Mesenchymal stem cell (in vitro differentiated cells and primary cell): ENCODE measurements around the gene SDF4.
A peak's percentile ranks its signal among the peaks of the same experiment; 100 is the strongest.

Source experiments
- DNase-seq: peaks from one replicate; pipeline ENCODE4 v3.0.0-alpha.2; 2013
- H2AFZ ChIP-seq: one replicate; pipeline ENCODE4 v1.6.1; 2013; ENCODE audit warnings: low read depth, mild to moderate bottlenecking, control low read depth, inconsistent platforms, low read length, moderate library complexity
- H2AK5ac ChIP-seq: 2 replicates; pipeline ENCODE4 v1.6.1; 2013; ENCODE audit warnings: low read length, moderate library complexity, mild to moderate bottlenecking, inconsistent platforms; ENCODE audit not compliant: severe bottlenecking
- H2BK120ac ChIP-seq: one replicate; pipeline ENCODE4 v1.6.1; 2013; ENCODE audit warnings: low read depth, mild to moderate bottlenecking, inconsistent platforms, low read length, moderate library complexity
- H2BK12ac ChIP-seq, 2 experiments: one replicate each; pipeline ENCODE4 v1.6.1; 2013; ENCODE audit warnings: inconsistent platforms in 2 of 2, low read length in 2 of 2, mild to moderate bottlenecking in 2 of 2, moderate library complexity in 2 of 2, control low read depth in 1 of 2
- H2BK15ac ChIP-seq: one replicate; pipeline ENCODE4 v1.6.1; 2013; ENCODE audit warnings: mild to moderate bottlenecking, low read depth, inconsistent platforms; ENCODE audit not compliant: poor library complexity, severe bottlenecking
- H2BK5ac ChIP-seq: 2 replicates; pipeline ENCODE4 v1.6.1; 2013; ENCODE audit warnings: low read depth, mild to moderate bottlenecking, low read length, control low read depth, inconsistent platforms; ENCODE audit not compliant: poor library complexity, severe bottlenecking
- H3K14ac ChIP-seq, 2 experiments: one replicate each; pipeline ENCODE4 v1.6.1; 2013; ENCODE audit warnings: inconsistent platforms in 2 of 2, low read length in 2 of 2, control low read depth in 1 of 2, mild to moderate bottlenecking in 1 of 2, moderate library complexity in 1 of 2
- H3K18ac ChIP-seq, 2 experiments: one replicate each; pipeline ENCODE4 v1.6.1; 2013; ENCODE audit warnings: inconsistent platforms in 2 of 2, low read length in 2 of 2, control low read depth in 1 of 2, low read depth in 1 of 2, mild to moderate bottlenecking in 1 of 2
- H3K23ac ChIP-seq, 2 experiments: one replicate each; pipeline ENCODE4 v1.6.1; 2013; ENCODE audit warnings: inconsistent platforms in 2 of 2, low read length in 2 of 2, mild to moderate bottlenecking in 2 of 2, moderate library complexity in 2 of 2, control low read depth in 1 of 2
- H3K27ac ChIP-seq: 2 replicates; pipeline ENCODE4 v1.5.1; 2013; ENCODE audit warnings: mild to moderate bottlenecking, moderate library complexity, low read length, control low read depth, inconsistent platforms; ENCODE audit not compliant: poor library complexity, severe bottlenecking
- H3K27me3 ChIP-seq, 2 experiments: 2 replicates each; pipeline versions ENCODE4 v1.6.1 to v1.7.0; 2013; ENCODE audit warnings: low read length in 2 of 2, mild to moderate bottlenecking in 2 of 2, moderate library complexity in 2 of 2, control low read depth in 1 of 2, inconsistent platforms in 1 of 2; ENCODE audit not compliant: control insufficient read depth in 1 of 2, insufficient read depth in 1 of 2
- H3K36me3 ChIP-seq, 2 experiments: 2 replicates each; pipeline versions ENCODE4 v1.6.1 to v1.7.0; 2013; ENCODE audit warnings: low read length in 2 of 2, control low read depth in 1 of 2, inconsistent platforms in 1 of 2, low read depth in 1 of 2, mild to moderate bottlenecking in 1 of 2; ENCODE audit not compliant: insufficient read depth in 2 of 2, control insufficient read depth in 1 of 2
- H3K4ac ChIP-seq, 2 experiments: one replicate each; pipeline ENCODE4 v1.6.1; 2013; ENCODE audit warnings: inconsistent platforms in 2 of 2, low read length in 2 of 2, mild to moderate bottlenecking in 2 of 2, moderate library complexity in 2 of 2, control low read depth in 1 of 2, low read depth in 1 of 2
- H3K4me1 ChIP-seq: 2 replicates; pipeline ENCODE4 v1.6.1; 2013; ENCODE audit warnings: low read depth, low read length, control low read depth; ENCODE audit not compliant: control insufficient read depth, insufficient read depth
- H3K4me2 ChIP-seq: 2 replicates; pipeline ENCODE4 v1.6.1; 2013; ENCODE audit warnings: low read length, mild to moderate bottlenecking, inconsistent platforms; ENCODE audit not compliant: poor library complexity, severe bottlenecking
- H3K4me3 ChIP-seq, 2 experiments: 2 replicates each; pipeline versions ENCODE4 v1.5.1 to v1.7.0; 2013; ENCODE audit warnings: low read length in 2 of 2, mild to moderate bottlenecking in 2 of 2, control low read depth in 1 of 2, low read depth in 1 of 2; ENCODE audit not compliant: insufficient read depth in 1 of 2
- H3K79me1 ChIP-seq: replicated peaks from 2 replicates; pipeline ENCODE4 v1.6.1; 2013; ENCODE audit warnings: mild to moderate bottlenecking, control low read depth, low read length, inconsistent platforms; ENCODE audit not compliant: poor library complexity, severe bottlenecking
- H3K9ac ChIP-seq: 2 replicates; pipeline ENCODE4 v1.7.0; 2013; ENCODE audit warnings: mild to moderate bottlenecking, low read length, moderate library complexity
- H3K9me3 ChIP-seq: 2 replicates; pipeline ENCODE4 v1.7.0; 2013; ENCODE audit warnings: mild to moderate bottlenecking, low read length; ENCODE audit not compliant: control insufficient read depth
- H4K8ac ChIP-seq: one replicate; pipeline ENCODE4 v1.6.1; 2013; ENCODE audit warnings: inconsistent platforms, mild to moderate bottlenecking, low read length, moderate library complexity
- H4K91ac ChIP-seq: one replicate; pipeline ENCODE4 v1.6.1; 2013; ENCODE audit warnings: mild to moderate bottlenecking, low read length, inconsistent platforms
- WGBS: methylation state at CpG from one replicate; pipeline ENCODE4 v1.1.7; 2013; ENCODE audit warnings: mixed read lengths; 5-methylcytosine and 5-hydroxymethylcytosine counted together

The SDF4 gene

GRCh38 chr1:1229770-1230169 is 2.0 kb downstream of the SDF4 start:
- H3K79me1 ChIP-seq: peaks cover 38% of the 10 kb centered on the region
- H3K9me3 ChIP-seq: peaks cover 3% of the 10 kb centered on the region
- H3K9ac ChIP-seq: peak overlapping the region; percentile 93
- no peak overlapping the region for H2AFZ ChIP-seq
- no peak overlapping the region for H3K23ac ChIP-seq
- no peak overlapping the region for H2BK120ac ChIP-seq
- no peak overlapping the region for H3K4me2 ChIP-seq
- no peak overlapping the region for H3K4ac ChIP-seq
- no peak overlapping the region for H2BK15ac ChIP-seq
- peaks cover 32% of the 10 kb centered on the region for H3K4me1 ChIP-seq
- no peak overlapping the region for H4K91ac ChIP-seq
- no peak overlapping the region for H3K27ac ChIP-seq
- H3K27me3 ChIP-seq: no peaks in the 10 kb centered on the region
- peaks cover 44 to 75% of the 10 kb centered on the region in 2 experiments for H3K36me3 ChIP-seq
- H3K18ac ChIP-seq: no peak overlapping the region
- no peak overlapping the region for H2BK12ac ChIP-seq
- H3K14ac ChIP-seq: no peak overlapping the region
- DNase-seq: no peak
- no peak overlapping the region for H4K8ac ChIP-seq
- H2AK5ac ChIP-seq: no peak overlapping the region
- H2BK5ac ChIP-seq: no peak overlapping the region
- peak overlapping the region in 1 of 2 experiments; percentile 95 for H3K4me3 ChIP-seq
- WGBS: 98% methylated on average over 19 of the region's 19 CpGs

GRCh38 chr1:1228596-1229321 is 3.0 kb downstream of the SDF4 start:
- Histone ChIP-seq H4K91ac (no peak overlapping the region), H3K27ac (no peak overlapping the region), H2AFZ (no peak overlapping the region), H3K23ac (no peak overlapping the region), H3K4me1 (peaks cover 29% of the 10 kb centered on the region), H2BK12ac (no peak overlapping the region), H3K9me3 (peaks cover 3% of the 10 kb centered on the region), H2BK120ac (no peak overlapping the region), H3K36me3 (peaks cover 47 to 76% of the 10 kb centered on the region in 2 experiments), H3K4me3 (no peak overlapping the region), H3K14ac (no peak overlapping the region), H3K9ac (no peak overlapping the region), H2AK5ac (no peak overlapping the region), H4K8ac (no peak overlapping the region), H3K27me3 (no peaks in the 10 kb centered on the region), H3K4ac (no peak overlapping the region), H2BK15ac (no peak overlapping the region), H2BK5ac (no peak overlapping the region), H3K4me2 (no peak overlapping the region), H3K79me1 (peaks cover 36% of the 10 kb centered on the region), H3K18ac (no peak overlapping the region)
- DNase-seq: no peak
- 96% methylated on average over 28 of the region's 28 CpGs for WGBS

GRCh38 chr1:1228187-1228586 is 3.6 kb downstream of the SDF4 start:
- Histone ChIP-seq H3K9ac (no peak overlapping the region), H2BK15ac (no peak overlapping the region), H3K4me2 (no peak overlapping the region), H2BK5ac (no peak overlapping the region), H3K4me1 (peaks cover 27% of the 10 kb centered on the region), H2BK12ac (no peak overlapping the region), H3K9me3 (no peaks in the 10 kb centered on the region), H4K91ac (no peak overlapping the region), H2AFZ (no peak overlapping the region), H3K23ac (no peak overlapping the region), H3K14ac (no peak overlapping the region), H3K79me1 (peaks cover 36% of the 10 kb centered on the region), H2AK5ac (no peak overlapping the region), H3K18ac (no peak overlapping the region), H3K4ac (no peak overlapping the region), H3K4me3 (no peak overlapping the region), H3K27ac (no peak overlapping the region), H4K8ac (no peak overlapping the region), H2BK120ac (no peak overlapping the region), H3K27me3 (no peaks in the 10 kb centered on the region), H3K36me3 (peaks cover 45 to 77% of the 10 kb centered on the region in 2 experiments)
- 98% methylated on average over 30 of the region's 30 CpGs for WGBS
- no peak for DNase-seq

- Histone ChIP-seq H4K91ac (no peak overlapping the region), H2AFZ (no peak overlapping the region), H3K4ac (no peak overlapping the region), H3K36me3 (peaks cover 53 to 77% of the 10 kb centered on the region in 2 experiments), H3K79me1 (peaks cover 38% of the 10 kb centered on the region), H2AK5ac (no peak overlapping the region), H3K9me3 (no peaks in the 10 kb centered on the region), H3K4me1 (peaks cover 22% of the 10 kb centered on the region), H3K18ac (no peak overlapping the region), H3K27me3 (no peaks in the 10 kb centered on the region), H2BK120ac (no peak overlapping the region), H2BK5ac (no peak overlapping the region), H3K23ac (no peak overlapping the region), H4K8ac (no peak overlapping the region), H2BK12ac (no peak overlapping the region), H3K4me3 (no peak overlapping the region), H3K27ac (no peak overlapping the region), H3K9ac (no peak overlapping the region), H3K4me2 (no peak overlapping the region), H2BK15ac (no peak overlapping the region), H3K14ac (no peak overlapping the region)
- DNase-seq: no peak
- 99% methylated on average over 22 of the region's 25 CpGs for WGBS
These were observed 4.4 kb downstream of the SDF4 start for GRCh38 chr1:1227386-1227785.
